ENCODE data around the gene ADRA2B.

DNA sequence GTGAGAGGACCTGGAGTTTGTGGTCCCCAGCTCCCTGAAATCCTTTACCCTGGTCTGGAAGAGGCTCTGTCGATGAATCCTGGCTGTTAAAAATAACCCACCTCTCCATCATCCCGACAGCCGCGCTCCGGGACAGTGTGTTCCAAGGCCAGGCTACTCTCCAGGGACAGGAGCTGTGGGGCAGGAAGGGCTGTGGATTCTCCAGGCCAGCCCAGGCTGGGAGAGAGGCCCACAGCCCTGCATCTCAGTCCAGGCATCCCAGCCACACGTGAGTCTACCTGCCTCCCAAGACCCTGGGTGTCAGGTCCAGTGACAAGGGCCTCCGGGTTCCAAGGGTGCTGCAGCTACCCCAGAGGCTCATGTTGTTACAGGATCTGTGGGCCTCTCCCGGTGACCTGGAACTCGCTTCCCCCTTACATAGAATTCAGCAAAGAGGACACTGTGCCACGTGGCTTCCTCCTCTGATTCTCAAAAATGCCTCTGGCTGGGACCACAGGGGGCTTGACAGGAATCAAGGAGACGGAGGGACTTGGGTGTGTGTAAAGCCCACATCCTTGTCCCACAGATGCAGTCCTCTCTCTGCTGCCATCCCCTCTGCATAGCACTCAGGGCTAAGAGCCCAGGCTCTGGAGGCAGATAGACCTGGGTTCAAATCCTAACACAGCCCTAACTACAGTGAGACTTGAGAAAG lies 17.3 kb downstream of the ADRA2B start:
- no peak for TF ChIP-seq POLR2A (IDR thresholded peaks at IDR 0.05)
- TF ChIP-seq, protein P1, sequence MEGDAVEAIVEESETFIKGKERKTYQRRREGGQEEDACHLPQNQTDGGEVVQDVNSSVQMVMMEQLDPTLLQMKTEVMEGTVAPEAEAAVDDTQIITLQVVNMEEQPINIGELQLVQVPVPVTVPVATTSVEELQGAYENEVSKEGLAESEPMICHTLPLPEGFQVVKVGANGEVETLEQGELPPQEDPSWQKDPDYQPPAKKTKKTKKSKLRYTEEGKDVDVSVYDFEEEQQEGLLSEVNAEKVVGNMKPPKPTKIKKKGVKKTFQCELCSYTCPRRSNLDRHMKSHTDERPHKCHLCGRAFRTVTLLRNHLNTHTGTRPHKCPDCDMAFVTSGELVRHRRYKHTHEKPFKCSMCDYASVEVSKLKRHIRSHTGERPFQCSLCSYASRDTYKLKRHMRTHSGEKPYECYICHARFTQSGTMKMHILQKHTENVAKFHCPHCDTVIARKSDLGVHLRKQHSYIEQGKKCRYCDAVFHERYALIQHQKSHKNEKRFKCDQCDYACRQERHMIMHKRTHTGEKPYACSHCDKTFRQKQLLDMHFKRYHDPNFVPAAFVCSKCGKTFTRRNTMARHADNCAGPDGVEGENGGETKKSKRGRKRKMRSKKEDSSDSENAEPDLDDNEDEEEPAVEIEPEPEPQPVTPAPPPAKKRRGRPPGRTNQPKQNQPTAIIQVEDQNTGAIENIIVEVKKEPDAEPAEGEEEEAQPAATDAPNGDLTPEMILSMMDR (IDR thresholded peaks at IDR 0.05): no peak

Data from Peyer's patch (tissue), 4 donors.